Measurements from ENCODE around the gene TACC2.
"Not testable (repeated sequence)": the region's sequence is repeated elsewhere in the genome, so short reads cannot be mapped to it uniquely, and the experiment has no call there.

The TACC2 gene

DNA sequence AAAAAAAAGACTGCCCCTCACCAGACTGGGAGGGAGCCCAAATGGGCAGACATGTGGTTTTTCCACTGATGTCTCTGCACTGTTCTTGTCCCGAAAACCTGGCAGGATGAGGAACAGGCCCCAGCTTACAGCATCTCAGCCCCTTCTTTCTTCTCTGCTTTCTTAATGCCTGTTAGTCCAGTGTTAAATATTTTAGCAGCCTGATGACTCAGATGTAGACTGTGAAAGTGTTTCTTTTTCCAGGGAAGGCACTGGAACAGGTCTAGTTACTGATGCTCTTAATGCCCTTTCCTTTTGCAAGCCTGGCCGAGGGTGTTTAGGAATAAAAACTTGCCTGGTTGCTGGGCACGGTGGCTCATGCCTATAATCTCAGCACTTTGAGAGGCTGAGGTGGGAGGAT is 107.7 kb downstream of the TACC2 start:
- no peak for DNase-seq

- DNase-seq: no peak
Observed at GRCh38 chr10:122097935-122098334, 109.0 kb downstream of the TACC2 start.

GRCh38 chr10:122098924-122099323 is 110.0 kb downstream of the TACC2 start:
- no peak for DNase-seq

DNA sequence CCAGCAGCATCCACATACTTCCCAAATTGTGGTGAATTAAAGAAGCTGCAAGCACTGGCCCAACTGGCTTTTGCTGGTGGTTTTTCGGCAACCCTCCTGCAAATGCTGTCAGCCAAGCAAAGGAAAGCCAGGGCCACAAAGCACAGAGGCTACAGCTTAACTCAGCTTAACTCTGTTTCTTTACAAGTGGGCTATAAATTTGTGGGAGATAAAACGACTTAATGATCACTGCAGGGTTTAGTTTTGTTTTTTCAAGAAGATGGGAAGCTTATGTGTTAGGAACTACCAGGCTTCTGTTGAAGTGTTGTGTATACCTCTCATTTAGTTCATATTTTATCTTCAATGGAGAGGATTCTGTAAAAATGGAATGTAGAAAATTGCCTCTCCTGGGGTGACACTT is 110.6 kb downstream of the TACC2 start:
- no peak for DNase-seq

- no peak for DNase-seq
Observed at GRCh38 chr10:122102146-122102868, 113.3 kb downstream of the TACC2 start.

- DNase-seq: no peak
Observed at GRCh38 chr10:122102869-122103525, 114.0 kb downstream of the TACC2 start.

- no peak for DNase-seq
Observed at GRCh38 chr10:122103592-122103991, 114.6 kb downstream of the TACC2 start.

GRCh38 chr10:122108786-122109185 is 119.8 kb downstream of the TACC2 start:
- not testable (repeated sequence) for DNase-seq

DNA sequence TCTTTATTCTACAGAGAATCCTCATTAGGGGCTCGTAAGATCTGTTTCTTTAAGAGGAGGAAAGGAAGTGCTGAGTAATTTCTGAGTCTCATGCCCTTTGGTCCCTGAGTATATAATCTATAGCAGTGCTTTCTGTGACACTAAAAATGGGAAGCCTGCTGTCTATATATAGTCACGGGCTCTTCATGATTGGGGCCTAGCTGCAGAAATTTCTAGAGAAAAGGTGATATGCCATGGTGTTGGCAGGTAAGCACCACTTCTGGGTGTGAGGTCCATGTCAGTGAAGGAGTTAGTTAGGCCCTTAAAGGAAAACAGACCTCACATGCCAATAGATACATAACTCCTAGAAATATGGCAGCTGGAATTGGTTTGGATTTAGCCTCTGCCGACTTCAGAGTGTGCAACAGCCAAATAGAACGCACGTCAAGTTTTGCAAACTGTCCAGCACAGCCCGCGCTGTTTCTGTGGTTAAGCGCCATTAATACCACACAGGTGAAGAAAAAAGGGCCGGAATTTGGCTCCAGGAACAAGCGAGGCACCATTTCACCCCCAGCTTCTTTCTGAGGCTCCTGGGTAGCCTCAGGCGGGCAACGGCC is 123.2 kb downstream of the TACC2 start:
- no peak for DNase-seq

- no peak for DNase-seq
Observed at GRCh38 chr10:122112625-122113160, 123.7 kb downstream of the TACC2 start.

DNA sequence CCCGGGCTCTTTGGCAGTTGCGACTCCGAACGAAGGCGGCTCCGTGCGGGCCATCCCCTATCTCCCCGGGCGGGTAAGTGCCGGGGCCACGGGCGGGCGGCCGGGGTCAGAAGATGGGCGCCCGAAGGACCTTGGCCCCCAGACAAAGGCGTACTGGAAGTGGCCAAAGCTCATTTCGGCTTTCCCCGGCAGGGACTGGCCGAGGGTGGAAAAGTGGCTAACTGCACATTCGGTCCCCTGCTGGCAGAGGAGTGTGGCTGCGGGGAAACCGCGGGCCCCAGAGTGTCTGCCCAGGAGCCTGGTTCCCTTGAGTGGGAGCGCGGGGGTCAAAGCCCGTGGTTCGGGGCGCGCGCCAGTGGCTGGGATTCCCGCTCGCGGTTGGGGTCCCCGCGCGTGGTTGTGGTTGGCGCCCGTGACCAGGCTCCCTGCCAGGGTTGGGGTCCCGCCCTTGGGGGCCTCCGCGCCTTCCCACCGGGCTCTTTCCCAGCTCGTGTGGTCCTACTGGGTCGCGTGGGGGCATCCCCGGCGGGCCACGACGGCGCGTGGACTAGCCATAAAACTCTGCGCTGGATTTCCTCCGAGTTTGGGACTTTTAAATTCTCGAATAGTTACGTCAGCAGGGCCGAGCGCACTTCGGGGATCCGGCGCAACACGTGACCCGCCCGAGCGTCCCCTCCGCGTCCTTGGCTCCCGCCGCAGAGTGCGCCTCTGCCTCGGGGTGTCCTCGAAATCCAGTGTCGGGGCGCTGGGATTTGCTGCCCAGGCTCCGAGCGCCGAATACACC is 124.4 kb downstream of the TACC2 start:
- DNase-seq: no peak

GRCh38 chr10:122113945-122114747 is 125.2 kb downstream of the TACC2 start:
- no peak for DNase-seq

- no peak for DNase-seq
Observed at GRCh38 chr10:122115874-122116273, 126.9 kb downstream of the TACC2 start.

DNA sequence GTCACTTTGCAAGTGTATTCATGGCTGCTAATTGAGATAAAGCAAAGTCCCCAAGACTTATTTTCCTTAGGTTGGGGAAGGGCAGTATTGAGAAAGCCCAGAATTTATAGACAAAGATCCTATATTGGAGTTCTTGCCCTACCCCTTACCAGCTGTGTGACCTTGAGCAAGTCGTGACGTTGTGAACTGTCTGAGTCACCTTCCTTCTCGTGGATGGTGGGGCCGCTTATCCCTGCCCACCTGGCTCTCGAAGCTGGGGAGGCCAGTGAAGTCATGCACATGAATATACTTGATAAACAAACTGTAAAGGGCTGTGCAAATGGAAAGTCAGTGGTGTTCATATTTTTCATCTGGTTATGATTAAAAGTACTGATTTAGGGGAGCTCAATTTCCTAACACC is 127.4 kb downstream of the TACC2 start:
- DNase-seq: no peak

DNA sequence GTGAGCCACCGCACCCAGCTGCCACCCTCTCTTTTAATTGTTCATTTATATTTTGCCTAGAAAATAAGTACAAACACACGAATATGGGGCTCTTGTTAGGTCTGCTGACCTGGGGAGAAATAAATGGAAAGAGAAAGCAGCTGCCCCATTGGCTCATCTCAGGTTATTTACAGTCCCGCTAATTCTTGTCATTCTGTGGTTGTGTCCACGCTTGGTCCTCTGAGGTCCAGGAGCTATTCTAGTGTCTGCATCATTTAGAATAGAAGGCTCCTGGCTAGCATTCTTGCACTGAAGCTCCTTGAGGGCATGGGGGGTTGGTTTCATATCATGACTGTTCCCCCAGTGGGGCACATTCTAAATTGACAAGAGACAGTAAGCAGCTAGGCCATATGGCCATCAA is 128.5 kb downstream of the TACC2 start:
- DNase-seq: no peak

DNA sequence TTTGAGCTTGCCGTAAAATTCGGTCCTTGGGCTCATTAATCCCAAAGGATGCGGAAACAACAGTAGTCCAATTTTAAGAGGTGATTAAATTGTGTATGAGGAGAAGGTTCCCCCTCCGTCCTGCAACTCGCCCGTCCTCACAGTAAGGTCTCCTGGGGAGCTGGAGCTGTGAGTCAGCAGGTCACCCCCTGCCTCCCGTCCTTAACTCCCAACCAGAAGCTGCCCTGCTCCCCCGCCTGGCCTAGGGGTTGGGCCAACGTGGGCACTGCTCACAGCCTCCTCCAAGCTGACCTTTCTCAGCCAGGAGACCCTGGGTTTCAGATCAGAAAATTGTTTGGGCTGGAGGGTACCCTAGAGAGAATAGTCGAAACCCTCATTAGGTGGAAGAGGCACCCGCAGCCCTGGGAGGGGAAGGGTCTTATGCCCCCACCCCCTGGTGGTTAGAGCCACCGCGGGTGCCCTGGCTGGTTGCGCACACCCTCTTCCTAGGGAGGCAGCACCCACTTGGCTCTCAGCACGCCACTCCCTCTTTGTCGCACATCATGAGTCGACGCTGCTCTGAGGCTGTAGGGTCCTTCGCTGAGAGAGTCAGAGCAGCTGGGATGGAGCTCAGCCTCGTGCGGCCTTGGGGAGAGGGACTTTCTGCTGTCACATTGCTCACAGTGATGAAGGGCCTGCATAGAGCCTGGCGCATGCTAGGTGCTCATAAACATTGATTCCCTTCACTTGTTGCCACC is 131.2 kb downstream of the TACC2 start:
- DNase-seq: no peak

DNA sequence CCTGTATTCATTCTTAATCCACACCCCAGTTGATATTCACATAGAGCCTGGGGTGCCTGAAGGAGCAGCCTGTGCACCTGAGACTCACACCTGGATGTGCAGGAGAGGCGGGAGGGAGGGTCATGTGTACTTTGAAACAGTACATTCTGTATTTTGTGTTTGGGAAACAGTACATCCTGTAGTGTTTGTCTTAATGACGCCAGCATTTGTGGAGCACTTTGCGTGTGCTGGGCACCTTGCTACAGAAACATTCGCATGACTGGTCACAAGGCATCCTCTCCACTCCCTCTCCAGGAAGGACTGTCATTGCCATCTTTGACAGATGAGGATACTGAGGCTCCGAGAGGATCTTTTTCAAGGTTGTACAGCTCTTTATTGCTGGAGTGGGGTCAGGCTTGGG is 132.1 kb downstream of the TACC2 start:
- no peak for DNase-seq

GRCh38 chr10:122122493-122122892 is 133.5 kb downstream of the TACC2 start:
- no peak for DNase-seq

DNA sequence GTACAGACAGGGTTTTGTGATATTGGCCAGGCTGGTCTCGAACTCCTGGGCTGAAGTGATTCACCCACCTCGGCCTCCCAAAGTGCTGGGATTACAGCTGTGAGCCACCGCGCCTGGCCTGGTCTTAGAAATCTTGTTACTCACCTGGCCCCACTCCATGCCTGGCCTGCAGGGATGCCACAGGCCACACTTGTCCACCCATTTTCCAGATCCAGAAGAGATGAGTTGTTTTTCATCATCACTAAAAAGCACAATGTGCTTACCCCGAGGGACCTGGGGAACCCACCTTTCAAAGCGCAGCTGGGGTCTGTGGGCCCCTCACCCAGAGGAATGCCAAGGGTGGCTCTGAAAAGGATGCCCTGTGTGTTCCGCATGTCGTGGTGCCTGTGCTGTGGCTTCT is 134.2 kb downstream of the TACC2 start:
- DNase-seq: no peak

DNA sequence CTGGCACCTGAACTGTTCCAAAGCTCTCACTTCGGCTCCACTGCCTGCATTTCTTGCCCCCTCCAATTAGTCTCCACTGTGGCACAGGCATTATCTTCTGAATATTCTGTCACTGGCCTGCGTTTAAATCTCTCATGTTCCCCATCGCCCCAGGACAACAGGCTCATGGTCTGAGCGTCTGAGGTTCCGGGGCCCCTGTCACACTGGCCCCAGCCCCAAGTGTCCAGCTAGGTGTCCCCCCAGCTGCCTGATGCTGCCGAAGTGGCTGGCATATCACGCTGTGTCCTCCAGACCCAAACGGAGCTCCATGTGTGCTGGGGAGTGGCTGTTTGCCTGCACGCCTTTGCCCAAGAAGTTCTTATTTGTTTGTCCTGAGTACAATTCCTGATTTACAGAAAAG is 135.4 kb downstream of the TACC2 start:
- no peak for DNase-seq

GRCh38 chr10:122124808-122125207 is 135.8 kb downstream of the TACC2 start:
- DNase-seq: no peak
